Nephron (organoid): ENCODE data around the gene CUL5.

Source experiments
- H3K27ac Mint-ChIP-seq, 3 experiments: 2 replicates each; pipeline ENCODE4 v1.8.0; 2020; ENCODE audit warnings: mixed read lengths in 3 of 3, mild to moderate bottlenecking in 2 of 3, moderate library complexity in 1 of 3
- H3K27me3 Mint-ChIP-seq: 2 replicates; pipeline ENCODE4 v1.8.0; 2021; ENCODE audit warnings: low read depth, mild to moderate bottlenecking, moderate library complexity, mixed read lengths
- H3K36me3 Mint-ChIP-seq: 2 replicates; pipeline ENCODE4 v1.8.0; 2020; ENCODE audit warnings: low read depth, mixed read lengths
- H3K4me1 Mint-ChIP-seq: 2 replicates; pipeline ENCODE4 v1.8.0; 2020; ENCODE audit warnings: mixed read lengths
- H3K4me3 Mint-ChIP-seq, 3 experiments: 2 replicates each; pipeline ENCODE4 v1.8.0; 2020; ENCODE audit warnings: mild to moderate bottlenecking in 3 of 3, mixed read lengths in 3 of 3, moderate library complexity in 2 of 3
- H3K9me3 Mint-ChIP-seq: 2 replicates; pipeline ENCODE4 v1.8.0; 2020; ENCODE audit warnings: mixed read lengths
- TF ChIP-seq, protein P1 (sequence below), 3 experiments: fragments of 200-600 bp; sonication (generic); IDR thresholded peaks; one replicate each; pipeline ENCODE4 v1.5.0; 2021; ENCODE audit warnings: antibody characterized with exemption in 3 of 3; ENCODE audit not compliant: unreplicated experiment in 3 of 3

Gene CUL5

DNA sequence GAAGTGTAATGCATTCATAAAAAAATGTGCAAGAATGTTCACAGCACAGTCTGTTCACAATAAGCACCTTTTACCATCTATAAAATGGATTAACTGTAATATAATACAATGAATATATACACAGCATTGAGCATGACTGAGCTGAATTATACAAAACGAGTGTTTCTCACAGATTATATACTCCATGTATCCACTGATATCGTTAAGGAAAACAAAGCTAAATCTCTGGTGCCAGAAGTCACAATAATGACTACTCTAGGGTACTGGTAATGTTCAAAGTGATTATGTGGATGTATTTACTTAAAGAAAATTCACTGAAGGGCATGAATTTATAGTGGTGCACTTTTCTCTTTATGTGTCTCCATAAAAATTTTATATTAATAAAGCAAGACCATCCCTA lies 145.9 kb downstream of the CUL5 start:
- no peaks in the 10 kb centered on the region for H3K27me3 Mint-ChIP-seq
- H3K27ac Mint-ChIP-seq, result no peak overlapping the region
- H3K4me3 Mint-ChIP-seq, result no peak overlapping the region
- peaks cover 40% of the 10 kb centered on the region for H3K36me3 Mint-ChIP-seq
- TF ChIP-seq, protein P1, sequence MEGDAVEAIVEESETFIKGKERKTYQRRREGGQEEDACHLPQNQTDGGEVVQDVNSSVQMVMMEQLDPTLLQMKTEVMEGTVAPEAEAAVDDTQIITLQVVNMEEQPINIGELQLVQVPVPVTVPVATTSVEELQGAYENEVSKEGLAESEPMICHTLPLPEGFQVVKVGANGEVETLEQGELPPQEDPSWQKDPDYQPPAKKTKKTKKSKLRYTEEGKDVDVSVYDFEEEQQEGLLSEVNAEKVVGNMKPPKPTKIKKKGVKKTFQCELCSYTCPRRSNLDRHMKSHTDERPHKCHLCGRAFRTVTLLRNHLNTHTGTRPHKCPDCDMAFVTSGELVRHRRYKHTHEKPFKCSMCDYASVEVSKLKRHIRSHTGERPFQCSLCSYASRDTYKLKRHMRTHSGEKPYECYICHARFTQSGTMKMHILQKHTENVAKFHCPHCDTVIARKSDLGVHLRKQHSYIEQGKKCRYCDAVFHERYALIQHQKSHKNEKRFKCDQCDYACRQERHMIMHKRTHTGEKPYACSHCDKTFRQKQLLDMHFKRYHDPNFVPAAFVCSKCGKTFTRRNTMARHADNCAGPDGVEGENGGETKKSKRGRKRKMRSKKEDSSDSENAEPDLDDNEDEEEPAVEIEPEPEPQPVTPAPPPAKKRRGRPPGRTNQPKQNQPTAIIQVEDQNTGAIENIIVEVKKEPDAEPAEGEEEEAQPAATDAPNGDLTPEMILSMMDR (IDR thresholded peaks at IDR 0.05; ENCODE audit: unreplicated experiment in 3 of 3), result no peak
- H3K9me3 Mint-ChIP-seq, result no peaks in the 10 kb centered on the region
- no peaks in the 10 kb centered on the region for H3K4me1 Mint-ChIP-seq
